Transverse colon (tissue), 4 donors: Measurements from ENCODE around the gene PALS1. TPM values are rescaled to one million over a fixed set of nuclear protein-coding genes. Genes with fewer than 3 reads are reported as not detected.
A peak's percentile ranks its signal among the peaks of the same experiment; 100 is the strongest.

ENCODE experiments used
- DNase-seq: peaks from one replicate; pipeline ENCODE4 v3.0.0-alpha.2; 2019
- H3K27ac ChIP-seq, 4 donors: fragments of 200-600 bp; sonication (generic); 2 replicates each; pipeline ENCODE4 v1.5.1; 2016 to 2018; ENCODE audit warnings: inconsistent platforms in 4 of 4
- H3K27me3 ChIP-seq: fragments of 200-600 bp; sonication (generic); 2 replicates; pipeline ENCODE4 v1.5.1; 2017; ENCODE audit warnings: inconsistent platforms
- H3K36me3 ChIP-seq, 4 donors: fragments of 200-600 bp; sonication (generic); 2 replicates each; pipeline ENCODE4 v1.5.1; 2017 to 2019; ENCODE audit warnings: inconsistent platforms in 4 of 4
- H3K4me1 ChIP-seq, 4 donors: fragments of 200-600 bp; sonication (generic); 2 replicates each; pipeline ENCODE4 v1.5.1; 2017 to 2020; ENCODE audit warnings: inconsistent platforms in 4 of 4
- H3K4me3 ChIP-seq, 4 donors: fragments of 200-600 bp; sonication (generic); 1 replicate in 1 of 4; 2 replicates in 3 of 4; pipeline versions ENCODE4 v1.5.1 to v1.6.1; 2017 to 2019; ENCODE audit warnings: inconsistent platforms in 4 of 4
- H3K9me3 ChIP-seq, 2 donors: fragments of 200-600 bp; sonication (generic); 2 replicates each; pipeline ENCODE4 v1.5.1; 2017 to 2019; ENCODE audit warnings: inconsistent platforms in 2 of 2
- EP300 ChIP-seq: sonication (generic); formaldehyde crosslinking; IDR thresholded peaks from one replicate; pipeline ENCODE4 v1.6.1; 2017; ENCODE audit warnings: antibody characterized with exemption, low read depth
- POLR2A ChIP-seq: fragments of 450-650 bp; IDR thresholded peaks from one replicate; pipeline ENCODE4 v1.6.1; 2016; ENCODE audit warnings: antibody characterized with exemption, mild to moderate bottlenecking, moderate library complexity
- POLR2AphosphoS5 ChIP-seq, 3 donors: sonication (generic); formaldehyde crosslinking; IDR thresholded peaks; one replicate each; pipeline ENCODE4 v1.6.1; 2016; ENCODE audit warnings: antibody characterized with exemption in 3 of 3
- WGBS, 2 donors: methylation state at CpG; one replicate each; pipeline ENCODE4 v1.1.5; 2018; ENCODE audit warnings: low coverage in 1 of 2; 5-methylcytosine and 5-hydroxymethylcytosine counted together
- in situ Hi-C, 4 donors: fragments of 200-750 bp; cut with MboI; loops; one replicate each; pipeline versions ENCODE4 v1.15.0 to v1.15.1; 2017; ENCODE audit warnings: low sequenced_read_pairs in 3 of 4, low pct_ligation_motif_present in 1 of 4, low pct_unique_long_range_greater_than_20kb in 1 of 4
- intact Hi-C: fragments of 100-400 bp; cut with DNase I; formaldehyde crosslinking; loops from one replicate; pipeline ENCODE4 v1.15.1; 2023; ENCODE audit warnings: low total_unique reads
- total RNA-seq, 4 donors: library from RNA; depleted of rRNA; stranded (reverse); fragments of >200 nt; gene quantifications; one replicate each; pipeline ENCODE4 v1.1.0, GENCODE V29; 2016
- TF ChIP-seq, protein P1 (sequence below), 5 experiments: fragments of 200-600 bp in 3 of 5; fragments of 450-650 bp in 2 of 5; sonication (generic) in 3 of 5; IDR thresholded peaks; 1 replicate in 2 of 5; 2 replicates in 3 of 5; pipeline ENCODE4 v1.5.1; 2016 to 2017; ENCODE audit warnings: antibody characterized with exemption in 5 of 5, inconsistent platforms in 3 of 5, mild to moderate bottlenecking in 2 of 5, moderate library complexity in 1 of 5

PALS1 gene
- 10 to 100 TPM in 3 of 4 donors, 1 to 10 TPM in 1; 8.6 to 77.1 (median 49.5) TPM for total RNA-seq

DNA sequence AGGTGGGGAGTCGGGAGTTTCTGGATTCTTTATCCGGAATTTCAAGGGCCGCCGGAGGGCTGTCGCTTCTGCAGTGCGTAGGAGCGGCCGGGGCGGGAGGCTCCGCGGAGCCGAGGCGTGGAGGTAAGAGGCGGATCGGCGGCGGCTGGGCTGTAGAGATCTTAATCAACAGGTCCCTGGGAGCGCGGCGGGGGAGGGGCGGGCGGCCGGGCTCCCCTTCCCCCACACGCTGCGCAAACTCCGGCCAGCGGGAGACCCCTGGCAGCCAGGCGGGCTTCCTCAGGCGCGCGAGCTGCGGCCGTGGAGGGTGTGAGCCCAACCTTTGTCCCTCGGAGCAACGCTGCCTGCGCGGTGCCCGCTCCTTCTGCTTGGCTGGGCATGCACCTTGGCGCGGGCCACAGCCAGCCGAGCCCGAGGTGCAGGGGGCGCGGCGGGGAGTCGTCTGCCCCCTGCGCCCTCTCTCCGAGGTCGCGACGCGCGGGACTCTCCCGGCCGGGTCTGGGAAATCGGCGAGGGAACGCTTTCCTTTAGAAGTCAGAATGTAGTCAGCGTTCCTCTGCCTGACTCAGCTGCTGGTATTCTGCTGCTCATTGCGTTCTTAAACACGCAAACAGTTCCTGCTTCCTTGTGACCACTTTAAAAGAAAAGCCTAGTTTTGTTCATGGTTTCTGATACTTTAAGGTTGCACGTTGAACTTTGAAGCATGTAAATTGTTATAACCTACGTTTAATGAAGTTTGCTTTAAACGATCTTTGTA lies at the start of gene PALS1:
Gene PALS1 (plus strand): TSS at position 25 of the 757 bp plus-strand sequence. CDS start 37,736 bp downstream, outside the sequence.
- DNase-seq, result no peak

DNA sequence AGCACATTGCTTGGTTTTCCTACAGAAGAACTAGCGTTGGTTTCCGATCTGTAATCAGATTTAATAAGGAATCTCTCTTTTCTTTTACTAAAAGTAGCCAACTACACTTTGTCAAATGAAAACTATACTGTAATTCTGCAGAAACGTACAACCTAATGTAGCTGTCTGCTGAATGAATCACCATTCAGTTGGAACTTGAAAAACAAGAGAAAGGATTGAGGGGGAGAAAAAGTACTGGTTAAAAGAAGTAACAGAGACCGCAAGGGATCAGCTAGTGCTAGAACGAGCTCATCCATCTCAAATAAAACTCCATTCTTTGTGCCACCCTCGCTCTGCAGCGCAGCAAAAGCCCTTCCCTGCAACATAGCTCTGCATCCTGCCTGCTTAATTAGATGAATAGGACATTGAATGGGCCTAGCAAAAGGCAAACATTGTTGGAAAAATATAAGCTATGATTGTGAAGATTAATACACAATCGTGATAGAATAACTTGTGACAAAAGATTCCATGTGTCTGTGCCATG lies 49.4 kb upstream of the PALS1 start:
- 86 to 87% methylated on average over 8 of the region's 8 CpGs for WGBS, 2 donors
- H3K27me3 ChIP-seq, result no peaks in the 10 kb centered on the region
- peaks cover 0 to 8% (median 1%) of the 10 kb centered on the region in 4 donors for H3K4me1 ChIP-seq
- intact Hi-C loops (no loop called here), in situ Hi-C loops (no loop called here)
- TF ChIP-seq, protein P1, sequence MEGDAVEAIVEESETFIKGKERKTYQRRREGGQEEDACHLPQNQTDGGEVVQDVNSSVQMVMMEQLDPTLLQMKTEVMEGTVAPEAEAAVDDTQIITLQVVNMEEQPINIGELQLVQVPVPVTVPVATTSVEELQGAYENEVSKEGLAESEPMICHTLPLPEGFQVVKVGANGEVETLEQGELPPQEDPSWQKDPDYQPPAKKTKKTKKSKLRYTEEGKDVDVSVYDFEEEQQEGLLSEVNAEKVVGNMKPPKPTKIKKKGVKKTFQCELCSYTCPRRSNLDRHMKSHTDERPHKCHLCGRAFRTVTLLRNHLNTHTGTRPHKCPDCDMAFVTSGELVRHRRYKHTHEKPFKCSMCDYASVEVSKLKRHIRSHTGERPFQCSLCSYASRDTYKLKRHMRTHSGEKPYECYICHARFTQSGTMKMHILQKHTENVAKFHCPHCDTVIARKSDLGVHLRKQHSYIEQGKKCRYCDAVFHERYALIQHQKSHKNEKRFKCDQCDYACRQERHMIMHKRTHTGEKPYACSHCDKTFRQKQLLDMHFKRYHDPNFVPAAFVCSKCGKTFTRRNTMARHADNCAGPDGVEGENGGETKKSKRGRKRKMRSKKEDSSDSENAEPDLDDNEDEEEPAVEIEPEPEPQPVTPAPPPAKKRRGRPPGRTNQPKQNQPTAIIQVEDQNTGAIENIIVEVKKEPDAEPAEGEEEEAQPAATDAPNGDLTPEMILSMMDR (IDR thresholded peaks at IDR 0.05), result no peak
- TF ChIP-seq POLR2A, result no peak
- no peak for TF ChIP-seq POLR2AphosphoS5 (IDR thresholded peaks at IDR 0.05)
- no peak for TF ChIP-seq EP300
- H3K27ac ChIP-seq, result no peak overlapping the region
- H3K36me3 ChIP-seq, result no peaks in the 10 kb centered on the region
- no peak overlapping the region for H3K4me3 ChIP-seq
- DNase-seq, result no peak
- H3K9me3 ChIP-seq, result no peaks in the 10 kb centered on the region

More for the DNA sequence above, at the start of gene PALS1:
- Histone ChIP-seq H3K4me3 (peak within 1 kb of the TSS; percentile 70 to 91 (median 82)), H3K27me3 (no peaks in the 10 kb centered on the region), H3K9me3 (no peaks in the 10 kb centered on the region), H3K27ac (peak within 1 kb of the TSS; percentile 96 to 99 (median 98)), H3K36me3 (no peaks in the 10 kb centered on the region), H3K4me1 (peaks cover 0 to 37% (median 9%) of the 10 kb centered on the region in 4 donors)
- in situ Hi-C loops (no loop called here), intact Hi-C loops (no loop called here)
- 1% methylated on average over 18 to 41 of the region's 64 CpGs for WGBS, 2 donors
- TF ChIP-seq, protein P1 (IDR thresholded peaks at IDR 0.05), result no peak
- TF ChIP-seq POLR2AphosphoS5 (IDR thresholded peaks at IDR 0.05), result peak; percentile 60 to 80 (median 79)
- peak; percentile 66 for TF ChIP-seq POLR2A
- no peak for TF ChIP-seq EP300

DNA sequence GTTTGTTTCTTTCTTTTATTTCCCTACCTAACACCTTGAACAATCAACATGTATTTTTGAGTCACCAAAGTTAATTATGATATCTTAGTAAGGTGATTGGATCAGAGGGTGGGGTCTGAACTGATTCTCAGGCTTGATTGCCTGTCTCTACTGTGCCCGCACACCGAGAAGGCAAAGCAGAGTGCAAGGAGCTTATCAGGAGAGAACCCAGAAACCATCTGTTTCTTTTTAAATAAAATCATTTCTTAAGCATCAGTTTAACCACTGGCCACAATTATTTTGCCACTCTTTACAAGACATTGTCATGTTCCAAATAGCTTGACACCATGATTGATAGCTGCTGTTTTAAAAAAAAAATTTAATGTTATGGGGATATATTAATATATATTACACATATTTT lies 48.9 kb upstream of the PALS1 start:
- H3K27ac ChIP-seq, result no peak overlapping the region

DNA sequence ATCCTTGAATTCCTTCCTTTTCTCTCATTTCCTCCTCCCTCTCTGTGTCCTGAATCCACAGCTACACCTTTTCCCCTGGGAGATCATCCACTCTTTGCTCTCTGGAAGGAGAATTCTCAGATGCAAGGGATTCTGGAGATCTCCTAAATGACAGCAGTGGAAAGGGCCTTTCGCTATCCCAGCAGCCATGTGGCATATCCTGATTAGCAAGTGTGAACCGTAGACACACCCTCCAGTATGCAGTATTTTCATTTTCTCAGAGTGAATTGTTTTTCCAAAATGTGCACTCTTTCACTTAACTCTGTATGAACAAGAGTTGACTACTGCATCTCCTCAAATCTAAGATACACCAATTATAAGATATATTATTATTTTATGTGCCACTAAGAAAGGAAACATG lies 46.0 kb upstream of the PALS1 start:
- intact Hi-C loops (no loop called here), in situ Hi-C loops (no loop called here)
- H3K27ac ChIP-seq, result no peak overlapping the region
- no peaks in the 10 kb centered on the region for H3K9me3 ChIP-seq
- WGBS, 2 donors, result 77 to 84% methylated on average over 2 of the region's 2 CpGs
- TF ChIP-seq EP300 (no peak), POLR2A (no peak), POLR2AphosphoS5 (IDR thresholded peaks at IDR 0.05) (no peak)
- TF ChIP-seq, protein P1 (IDR thresholded peaks at IDR 0.05), result no peak
- DNase-seq, result no peak
- no peaks in the 10 kb centered on the region for H3K36me3 ChIP-seq
- no peaks in the 10 kb centered on the region for H3K27me3 ChIP-seq
- no peak overlapping the region for H3K4me3 ChIP-seq
- H3K4me1 ChIP-seq, result no peaks in the 10 kb centered on the region

More for the DNA sequence above, 48.9 kb upstream of the PALS1 start:
- Histone ChIP-seq H3K9me3 (no peaks in the 10 kb centered on the region), H3K4me3 (no peak overlapping the region), H3K4me1 (peaks cover 0 to 3% (median 0%) of the 10 kb centered on the region in 4 donors), H3K36me3 (no peaks in the 10 kb centered on the region), H3K27me3 (no peaks in the 10 kb centered on the region)
- in situ Hi-C loops, result no loop called here
- WGBS, 2 donors, result 95% methylated on average over 2 of the region's 2 CpGs; no CpG with 5 or more reads in 1 of the 2 donors
- intact Hi-C loops, result no loop called here
- no peak for DNase-seq
- TF ChIP-seq POLR2A (no peak), POLR2AphosphoS5 (IDR thresholded peaks at IDR 0.05) (no peak), EP300 (no peak)
- TF ChIP-seq, protein P1 (IDR thresholded peaks at IDR 0.05), result no peak
